RWPE1 (cell line): ENCODE results near the gene RNASET2.

Source experiments
- CTCF ChIA-PET: fragments of 350-600 bp; sonication (Branson Sonifier 250); formaldehyde crosslinking; extraction: SDS; loops from one replicate; lab custom pipeline; 2021; lab: Yijun Ruan, JAX
- POLR2A ChIA-PET: fragments of 400-600 bp; formaldehyde crosslinking; extraction: SDS; loops from one replicate; lab custom pipeline; 2020; ENCODE audit warnings: antibody characterized with exemption; ENCODE audit not compliant: low non-redundant PET; lab: Yijun Ruan, JAX
- DNase-seq: peaks from one replicate; pipeline ENCODE4 v3.0.0; 2012; ENCODE audit warnings: low spot score
- H3K27ac ChIP-seq: fragments of 450-650 bp; 2 replicates; pipeline ENCODE4 v1.5.1; 2017
- CTCF ChIP-seq: fragments of 450-650 bp; conservative IDR thresholded peaks from 2 replicates; pipeline ENCODE4 v1.5.1; 2017; ENCODE audit warnings: low read depth, mild to moderate bottlenecking

The RNASET2 gene

GRCh38 chr6:166987930-166988329 lies 31.6 kb upstream of the RNASET2 start:
- no peak for DNase-seq
- CTCF ChIA-PET = interaction anchor here (0.6 to 4.0 kb wide), 4 partner anchors 36 to 213 kb away, joined by 3 to 33 read pairs (median 3); no protein-coding TSS in a partner anchor
- H3K27ac ChIP-seq = no peak overlapping the region
- POLR2A ChIA-PET = no interaction called here
- no peak for TF ChIP-seq CTCF

- TF ChIP-seq CTCF = no peak
- no peak overlapping the region for H3K27ac ChIP-seq
- no peak for DNase-seq
- CTCF ChIA-PET = interaction anchor here (0.9 to 4.0 kb wide), 2 partner anchors 36 to 212 kb away, joined by 3 to 33 read pairs; no protein-coding TSS in a partner anchor
- POLR2A ChIA-PET = no interaction called here
Observed at GRCh38 chr6:166987448-166987847, 31.1 kb upstream of the RNASET2 start.

- ChIA-PET POLR2A (no interaction called here), CTCF (interaction anchor here (2.1 kb wide), 1 partner anchor 9 kb away, joined by 11 read pairs; no protein-coding TSS in a partner anchor)
- no peak for DNase-seq
- no peak for TF ChIP-seq CTCF
- H3K27ac ChIP-seq = no peak overlapping the region
Observed at GRCh38 chr6:166980738-166981137, 24.4 kb upstream of the RNASET2 start.

DNA sequence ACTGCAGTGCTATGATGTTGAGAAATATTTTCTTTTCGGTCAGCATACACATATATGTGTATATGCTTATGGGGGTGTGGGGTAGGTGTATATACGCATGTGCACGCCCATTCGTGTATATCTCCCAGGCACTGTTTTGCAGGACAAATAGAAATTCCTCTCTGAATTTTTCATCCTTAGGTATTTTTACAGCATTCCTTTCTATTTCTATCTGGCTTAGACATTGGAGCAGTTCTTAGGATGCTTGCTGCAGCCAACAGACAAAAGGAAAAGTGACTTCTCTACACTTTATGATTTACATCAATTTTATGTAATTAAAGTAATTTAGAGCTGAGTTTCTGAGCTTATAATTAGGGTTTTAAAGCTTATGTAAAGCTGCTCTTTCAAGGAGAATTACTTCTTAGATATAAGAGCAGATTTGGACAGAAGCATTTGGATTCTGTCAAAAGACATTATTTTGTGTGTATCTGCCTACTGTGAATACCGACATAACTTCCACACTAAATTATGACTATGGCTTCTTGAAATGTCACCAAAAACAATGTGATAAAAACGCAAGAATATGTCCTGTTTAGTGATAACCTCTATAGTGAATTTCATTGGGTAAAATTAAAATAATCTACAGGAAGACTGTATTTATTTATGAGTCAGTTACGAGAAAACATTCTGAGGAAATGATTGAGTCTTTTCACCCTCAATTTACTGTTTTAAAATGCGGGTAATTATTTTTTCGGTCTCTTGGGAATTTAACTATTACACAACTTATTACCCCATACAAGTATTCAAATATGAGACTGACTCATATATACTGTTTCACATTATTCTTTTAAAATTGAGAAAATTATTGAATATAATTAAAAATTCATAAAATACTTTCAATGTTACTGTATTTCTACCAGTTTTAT lies 21.5 kb upstream of the RNASET2 start:
- TF ChIP-seq CTCF = no peak
- ChIA-PET CTCF (no interaction called here), POLR2A (no interaction called here)
- DNase-seq = no peak
- no peak overlapping the region for H3K27ac ChIP-seq

DNA sequence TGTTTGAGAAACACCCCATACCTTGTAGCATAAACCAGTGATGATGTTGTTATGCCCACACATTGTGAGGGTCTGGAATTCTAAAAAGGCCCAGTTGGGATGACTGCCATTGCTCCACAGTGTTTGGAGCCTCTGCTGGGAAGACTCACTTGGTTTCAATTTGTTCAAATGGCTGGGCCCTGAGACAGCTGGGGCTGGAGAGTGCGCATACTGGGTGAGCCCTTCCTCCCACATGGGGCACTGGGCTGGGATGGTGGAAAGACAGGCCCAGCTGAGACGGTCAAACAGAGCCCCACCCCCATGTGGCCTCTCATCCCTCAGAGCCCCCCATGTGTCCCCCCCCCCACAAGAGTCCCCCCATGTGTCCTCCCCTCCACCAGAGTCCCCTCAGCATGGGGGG lies 20.3 kb upstream of the RNASET2 start:
- DNase-seq = no peak
- ChIA-PET CTCF (interaction anchor here (0.6 kb wide), 1 partner anchor 86 kb away, joined by 3 read pairs; no protein-coding TSS in a partner anchor), POLR2A (no interaction called here)
- H3K27ac ChIP-seq = no peak overlapping the region
- TF ChIP-seq CTCF = no peak

- no peak for DNase-seq
- H3K27ac ChIP-seq = no peak overlapping the region
- no peak for TF ChIP-seq CTCF
- ChIA-PET CTCF (no interaction called here), POLR2A (no interaction called here)
Observed at GRCh38 chr6:166972101-166972500, 15.8 kb upstream of the RNASET2 start.
